HCT116 (cell line): ENCODE data around the gene GRIA1. TPM values are rescaled to one million over a fixed set of nuclear protein-coding genes. Genes with fewer than 3 reads are reported as not detected.

Experiments
- ATAC-seq: fragments of 200-7000 bp; cut with Tn5 transposase; 2 replicates; pipeline ENCODE4 v1.9.1; 2020; ENCODE audit warnings: mild to moderate bottlenecking, moderate library complexity
- BruUV-seq: library from RNA; stranded (reverse); fragments of 400-500 nt; replicated peaks from 2 replicates; lab custom pipeline; 2021; lab: Mats Ljungman, UMichigan
- CTCF ChIA-PET: fragments of 300-600 bp; sonication (Branson Sonifier 250); formaldehyde crosslinking; loops from one replicate; lab custom pipeline; 2021; ENCODE audit warnings: antibody characterized with exemption; lab: Charles Lee
- POLR2A ChIA-PET: fragments of 300-600, 350-600 bp; sonication (Branson Sonifier 250); formaldehyde crosslinking; loops from one replicate; lab custom pipeline; 2021; ENCODE audit warnings: antibody characterized with exemption; lab: Charles Lee
- RAD21 ChIA-PET, 2 experiments: fragments of 300-600 bp; sonication (Branson Sonifier 250); formaldehyde crosslinking; loops; one replicate each; lab custom pipeline; 2023; ENCODE audit warnings: low total read pairs in 2 of 2; ENCODE audit not compliant: uncharacterized antibody in 2 of 2, unreplicated experiment in 2 of 2, low non-redundant PET in 1 of 2; lab: Charles Lee
- DNase-seq: peaks from one replicate; pipeline ENCODE4 v3.0.0-alpha.2; 2010; ENCODE audit warnings: low read depth, low spot score
- H2AFZ ChIP-seq: fragments of 200-600 bp; shearing (Covaris generic), sonication (generic); 2 replicates; pipeline ENCODE4 v1.6.1; 2017; ENCODE audit warnings: low read depth, mixed run types, mixed read lengths, antibody characterized with exemption, low read length; ENCODE audit not compliant: poor library complexity, severe bottlenecking
- H3K27ac ChIP-seq: 2 replicates; pipeline ENCODE4 v1.5.1; 2012; ENCODE audit warnings: low read depth, low read length
- H3K27me3 ChIP-seq: fragments of 200-600 bp; sonication (generic); 2 replicates; pipeline ENCODE4 v1.6.1; 2016; ENCODE audit warnings: mixed run types, low read length, mixed read lengths; ENCODE audit not compliant: insufficient read depth
- H3K36me3 ChIP-seq, 2 experiments: fragments of 200-500 bp in 1 of 2; fragments of 200-600 bp in 1 of 2; sonication (Bioruptor generic) in 1 of 2; sonication (generic) in 1 of 2; 2 replicates each; pipeline versions ENCODE4 v1.5.1 to v1.6.1; 2014 to 2016; ENCODE audit warnings: low read length in 2 of 2, inconsistent platforms in 1 of 2, mixed read lengths in 1 of 2, mixed run types in 1 of 2; ENCODE audit not compliant: insufficient read depth in 2 of 2, control insufficient read depth in 1 of 2
- H3K4me1 ChIP-seq, 2 experiments: fragments of 200-600 bp in 1 of 2; sonication (generic) in 1 of 2; 2 replicates each; pipeline versions ENCODE4 v1.5.1 to v1.6.1; 2012 to 2017; ENCODE audit warnings: low read length in 2 of 2, inconsistent platforms in 1 of 2, mild to moderate bottlenecking in 1 of 2, mixed read lengths in 1 of 2, mixed run types in 1 of 2, moderate library complexity in 1 of 2; ENCODE audit not compliant: insufficient read depth in 2 of 2, control insufficient read depth in 1 of 2
- H3K4me2 ChIP-seq: fragments of 200-600 bp; sonication (generic); 2 replicates; pipeline ENCODE4 v1.6.1; 2017; ENCODE audit warnings: mixed run types, low read length, mixed read lengths
- H3K4me3 ChIP-seq, 2 experiments: fragments of 200-600 bp in 1 of 2; sonication (generic) in 1 of 2; replicated peaks in 1 of 2; 2 replicates each; pipeline ENCODE4 v1.5.1; 2011 to 2016; ENCODE audit warnings: low read length in 2 of 2, control low read depth in 1 of 2, low read depth in 1 of 2, mild to moderate bottlenecking in 1 of 2, mixed read lengths in 1 of 2, mixed run types in 1 of 2
- H3K79me2 ChIP-seq: fragments of 200-600 bp; sonication (generic); 2 replicates; pipeline ENCODE4 v1.6.1; 2017; ENCODE audit warnings: mild to moderate bottlenecking, mixed run types, low read length, moderate library complexity, mixed read lengths; ENCODE audit not compliant: insufficient read depth
- H3K9ac ChIP-seq: fragments of 200-600 bp; sonication (generic); 2 replicates; pipeline ENCODE4 v1.6.1; 2016; ENCODE audit warnings: low read length, mixed read lengths
- H3K9me2 ChIP-seq: fragments of 200-600 bp; sonication (generic), shearing (Covaris generic); 2 replicates; pipeline ENCODE4 v1.6.1; 2017; ENCODE audit warnings: mixed run types, mild to moderate bottlenecking, moderate library complexity; ENCODE audit not compliant: insufficient read depth
- H3K9me3 ChIP-seq, 2 experiments: fragments of 200-500 bp in 1 of 2; fragments of 200-600 bp in 1 of 2; sonication (Bioruptor generic) in 1 of 2; sonication (generic) in 1 of 2; 2 replicates each; pipeline ENCODE4 v1.6.1; 2014 to 2017; ENCODE audit warnings: low read length in 2 of 2, mixed read lengths in 2 of 2, inconsistent platforms in 1 of 2, low read depth in 1 of 2, mild to moderate bottlenecking in 1 of 2, mixed run types in 1 of 2, moderate library complexity in 1 of 2; ENCODE audit not compliant: control insufficient read depth in 1 of 2, insufficient read depth in 1 of 2
- H4K20me1 ChIP-seq: fragments of 200-600 bp; sonication (generic), shearing (Covaris generic); 2 replicates; pipeline ENCODE4 v1.6.1; 2017; ENCODE audit warnings: mixed run types, mild to moderate bottlenecking, moderate library complexity; ENCODE audit not compliant: insufficient read depth
- CEBPB ChIP-seq: IDR thresholded peaks from 2 replicates; pipeline ENCODE4 v1.6.1; 2012; ENCODE audit warnings: low read depth
- RAD21 ChIP-seq: IDR thresholded peaks from 2 replicates; pipeline ENCODE4 v1.6.1; 2012; ENCODE audit warnings: low read depth, mild to moderate bottlenecking
- SP1 ChIP-seq: IDR thresholded peaks from 2 replicates; pipeline ENCODE4 v1.6.1; 2012; ENCODE audit warnings: low read depth
- SRF ChIP-seq: IDR thresholded peaks from 2 replicates; pipeline ENCODE4 v1.6.1; 2012; ENCODE audit warnings: low read depth
- YY1 ChIP-seq: IDR thresholded peaks from 2 replicates; pipeline ENCODE4 v1.6.1; 2011; ENCODE audit warnings: low read length, low read depth, moderate library complexity, mild to moderate bottlenecking; ENCODE audit not compliant: insufficient replicate concordance; ENCODE audit errors: extremely low read depth
- intact Hi-C: fragments of 100-400 bp; cut with micrococcal nuclease; formaldehyde crosslinking; loops from 2 replicates; pipeline ENCODE4 v1.10.0; 2022
- total RNA-seq: library from RNA; stranded (reverse); gene quantifications from one replicate; pipeline ENCODE4 v1.2.1, GENCODE V29; 2021; ENCODE audit not compliant: unreplicated experiment
- TF ChIP-seq, protein P1 (sequence below), 3 experiments: fragments of 200-600 bp in 1 of 3; sonication (generic) in 1 of 3; IDR thresholded peaks in 2 of 3; conservative IDR thresholded peaks in 1 of 3; 2 replicates each; pipeline ENCODE4 v1.5.1; 2012 to 2017; ENCODE audit warnings: low read depth in 2 of 3, low read length in 2 of 3, antibody characterized with exemption in 1 of 3, borderline replicate concordance in 1 of 3, control low read depth in 1 of 3, mild to moderate bottlenecking in 1 of 3, mixed read lengths in 1 of 3, mixed run types in 1 of 3, moderate library complexity in 1 of 3; ENCODE audit not compliant: insufficient read depth in 1 of 3
- TF ChIP-seq, protein P2 (sequence below): IDR thresholded peaks from 2 replicates; pipeline ENCODE4 v1.6.1; 2012
- TF ChIP-seq, protein P3 (sequence below): IDR thresholded peaks from 2 replicates; pipeline ENCODE4 v1.6.1; 2012; ENCODE audit warnings: low read depth

The GRIA1 gene
- total RNA-seq, 1 experiment from 2014 or later = not detected

DNA sequence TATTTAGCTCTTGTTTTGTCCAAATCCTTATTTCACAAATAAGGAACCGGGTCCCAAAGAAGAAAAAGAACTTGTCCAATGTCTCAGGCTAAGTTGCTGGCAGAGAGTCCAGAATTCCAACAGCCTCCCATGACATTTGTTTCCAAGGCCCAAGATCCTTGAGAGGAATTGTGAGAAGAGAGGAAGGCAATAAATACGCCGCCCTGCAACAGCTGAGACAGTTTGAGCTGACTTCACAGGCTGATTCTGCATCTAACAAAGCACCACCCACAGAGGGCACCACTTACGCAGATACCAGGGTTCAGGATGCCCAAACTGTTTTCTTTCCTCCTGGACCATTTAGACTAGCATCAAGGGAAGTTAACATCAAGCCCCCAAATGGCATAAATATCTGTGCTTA is 336.9 kb downstream of the GRIA1 start:
- no peak overlapping the region for H2AFZ ChIP-seq
- no peaks in the 10 kb centered on the region for H3K4me1 ChIP-seq
- no peaks in the 10 kb centered on the region for H3K9me3 ChIP-seq
- no peaks in the 10 kb centered on the region for H3K79me2 ChIP-seq
- H3K27ac ChIP-seq = no peak overlapping the region
- CTCF ChIA-PET = interaction anchor here (2.0 kb wide), 1 partner anchor 137 kb away, joined by 11 read pairs; no protein-coding TSS in a partner anchor
- H3K4me3 ChIP-seq = no peak overlapping the region
- no peaks in the 10 kb centered on the region; the same call in 1 of the 2 replicates for H4K20me1 ChIP-seq
- ATAC-seq = peak; percentile 65
- no peaks in the 10 kb centered on the region for H3K36me3 ChIP-seq
- intact Hi-C loops = loop anchor here (5.0 kb wide), 1 partner anchor 140 kb away; no protein-coding TSS in a partner anchor
- H3K9me2 ChIP-seq = no peaks in the 10 kb centered on the region
- H3K9ac ChIP-seq = no peak overlapping the region
- H3K27me3 ChIP-seq = peaks cover 17% of the 10 kb centered on the region
- no peak for TF ChIP-seq CEBPB
- TF ChIP-seq YY1 = no peak
- TF ChIP-seq RAD21 = peak; percentile 38
- TF ChIP-seq, protein P1, sequence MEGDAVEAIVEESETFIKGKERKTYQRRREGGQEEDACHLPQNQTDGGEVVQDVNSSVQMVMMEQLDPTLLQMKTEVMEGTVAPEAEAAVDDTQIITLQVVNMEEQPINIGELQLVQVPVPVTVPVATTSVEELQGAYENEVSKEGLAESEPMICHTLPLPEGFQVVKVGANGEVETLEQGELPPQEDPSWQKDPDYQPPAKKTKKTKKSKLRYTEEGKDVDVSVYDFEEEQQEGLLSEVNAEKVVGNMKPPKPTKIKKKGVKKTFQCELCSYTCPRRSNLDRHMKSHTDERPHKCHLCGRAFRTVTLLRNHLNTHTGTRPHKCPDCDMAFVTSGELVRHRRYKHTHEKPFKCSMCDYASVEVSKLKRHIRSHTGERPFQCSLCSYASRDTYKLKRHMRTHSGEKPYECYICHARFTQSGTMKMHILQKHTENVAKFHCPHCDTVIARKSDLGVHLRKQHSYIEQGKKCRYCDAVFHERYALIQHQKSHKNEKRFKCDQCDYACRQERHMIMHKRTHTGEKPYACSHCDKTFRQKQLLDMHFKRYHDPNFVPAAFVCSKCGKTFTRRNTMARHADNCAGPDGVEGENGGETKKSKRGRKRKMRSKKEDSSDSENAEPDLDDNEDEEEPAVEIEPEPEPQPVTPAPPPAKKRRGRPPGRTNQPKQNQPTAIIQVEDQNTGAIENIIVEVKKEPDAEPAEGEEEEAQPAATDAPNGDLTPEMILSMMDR (IDR thresholded peaks at IDR 0.05 in 2 of 3, conservative IDR thresholded peaks at IDR 0.05 in 1 of 3; ENCODE audit: borderline replicate concordance in 1 of 3, insufficient read depth in 1 of 3, low read depth in 2 of 3, low read length in 2 of 3) = peak in 2 of 3 experiments; percentile 33 to 39; a peak in 2 of 6 replicates
- TF ChIP-seq, protein P2, sequence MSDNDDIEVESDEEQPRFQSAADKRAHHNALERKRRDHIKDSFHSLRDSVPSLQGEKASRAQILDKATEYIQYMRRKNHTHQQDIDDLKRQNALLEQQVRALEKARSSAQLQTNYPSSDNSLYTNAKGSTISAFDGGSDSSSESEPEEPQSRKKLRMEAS = no peak
- TF ChIP-seq, protein P3, sequence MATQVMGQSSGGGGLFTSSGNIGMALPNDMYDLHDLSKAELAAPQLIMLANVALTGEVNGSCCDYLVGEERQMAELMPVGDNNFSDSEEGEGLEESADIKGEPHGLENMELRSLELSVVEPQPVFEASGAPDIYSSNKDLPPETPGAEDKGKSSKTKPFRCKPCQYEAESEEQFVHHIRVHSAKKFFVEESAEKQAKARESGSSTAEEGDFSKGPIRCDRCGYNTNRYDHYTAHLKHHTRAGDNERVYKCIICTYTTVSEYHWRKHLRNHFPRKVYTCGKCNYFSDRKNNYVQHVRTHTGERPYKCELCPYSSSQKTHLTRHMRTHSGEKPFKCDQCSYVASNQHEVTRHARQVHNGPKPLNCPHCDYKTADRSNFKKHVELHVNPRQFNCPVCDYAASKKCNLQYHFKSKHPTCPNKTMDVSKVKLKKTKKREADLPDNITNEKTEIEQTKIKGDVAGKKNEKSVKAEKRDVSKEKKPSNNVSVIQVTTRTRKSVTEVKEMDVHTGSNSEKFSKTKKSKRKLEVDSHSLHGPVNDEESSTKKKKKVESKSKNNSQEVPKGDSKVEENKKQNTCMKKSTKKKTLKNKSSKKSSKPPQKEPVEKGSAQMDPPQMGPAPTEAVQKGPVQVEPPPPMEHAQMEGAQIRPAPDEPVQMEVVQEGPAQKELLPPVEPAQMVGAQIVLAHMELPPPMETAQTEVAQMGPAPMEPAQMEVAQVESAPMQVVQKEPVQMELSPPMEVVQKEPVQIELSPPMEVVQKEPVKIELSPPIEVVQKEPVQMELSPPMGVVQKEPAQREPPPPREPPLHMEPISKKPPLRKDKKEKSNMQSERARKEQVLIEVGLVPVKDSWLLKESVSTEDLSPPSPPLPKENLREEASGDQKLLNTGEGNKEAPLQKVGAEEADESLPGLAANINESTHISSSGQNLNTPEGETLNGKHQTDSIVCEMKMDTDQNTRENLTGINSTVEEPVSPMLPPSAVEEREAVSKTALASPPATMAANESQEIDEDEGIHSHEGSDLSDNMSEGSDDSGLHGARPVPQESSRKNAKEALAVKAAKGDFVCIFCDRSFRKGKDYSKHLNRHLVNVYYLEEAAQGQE = no peak
- no peak for TF ChIP-seq SRF
- TF ChIP-seq SP1 = no peak
- TF ChIP-seq, all 23 proteins: peak for 2
- no peak overlapping the region for H3K4me2 ChIP-seq
- DNase-seq = no peak
- BruUV-seq = no TSS peak
- ChIA-PET RAD21 (interaction anchor here in 1 of 2 experiments (0.6 to 1.3 kb wide), 2 partner anchors 116 to 138 kb away, joined by 3 read pairs; no protein-coding TSS in a partner anchor), POLR2A (no interaction called here)
